Left ventricle myocardium inferior (tissue), 1 donor: ENCODE data around the gene SNRPE. TPM values are rescaled to one million over a fixed set of nuclear protein-coding genes. Genes with fewer than 3 reads are reported as not detected.

Source experiments
- DNase-seq: peaks from one replicate; pipeline ENCODE4 v3.0.0-alpha.2; 2020
- H3K27ac ChIP-seq: fragments of 200-600 bp; replicated peaks from 2 replicates; pipeline ENCODE4 v1.8.0; 2021
- H3K27me3 ChIP-seq: fragments of 200-600 bp; 2 replicates; pipeline ENCODE4 v1.8.0; 2021; ENCODE audit warnings: low read depth
- H3K36me3 ChIP-seq: fragments of 200-600 bp; 2 replicates; pipeline ENCODE4 v1.8.0; 2021
- H3K4me1 ChIP-seq: fragments of 200-600 bp; 2 replicates; pipeline ENCODE4 v1.8.0; 2021
- H3K4me3 ChIP-seq: fragments of 200-600 bp; 2 replicates; pipeline ENCODE4 v1.8.0; 2021; ENCODE audit warnings: mild to moderate bottlenecking, moderate library complexity
- H3K9me3 ChIP-seq: fragments of 200-600 bp; replicated peaks from 2 replicates; pipeline ENCODE4 v1.8.0; 2021
- intact Hi-C: fragments of 100-400 bp; cut with micrococcal nuclease; formaldehyde crosslinking; loops from one replicate; pipeline ENCODE4 v1.11.0; 2022
- long read RNA-seq: library from polyadenylated mRNA; unstranded; transcript quantifications from one replicate; pipeline ENCODE4 v2.0.0, GENCODE V29; 2021
- total RNA-seq: library from RNA; stranded (reverse); fragmentation: NEBNext Ultra II Directional; extraction: Animal tissue kit (Norgen Biotek cat#: 25700); gene quantifications from one replicate; pipeline ENCODE4 v1.2.1, GENCODE V29; 2021
- TF ChIP-seq, protein P1 (sequence below): fragments of 200-600 bp; IDR thresholded peaks from 2 replicates; pipeline ENCODE4 v1.8.0; 2021; ENCODE audit warnings: antibody characterized with exemption, mild to moderate bottlenecking, borderline replicate concordance
- donor health status: DM: no; HTN: yes; CAD: no; lungs with severe emphysema.

Gene SNRPE
- total RNA-seq, result 46.7 TPM
- long read RNA-seq, transcript SNRPE-202 (5 exons, 942 nt), result major isoform, 14 of 16 reads
- long read RNA-seq, partial matches to known transcripts, result 0 of 16 reads
- long read RNA-seq, other reads (novel, unspliced or antisense), result 1 of 16 reads

DNA sequence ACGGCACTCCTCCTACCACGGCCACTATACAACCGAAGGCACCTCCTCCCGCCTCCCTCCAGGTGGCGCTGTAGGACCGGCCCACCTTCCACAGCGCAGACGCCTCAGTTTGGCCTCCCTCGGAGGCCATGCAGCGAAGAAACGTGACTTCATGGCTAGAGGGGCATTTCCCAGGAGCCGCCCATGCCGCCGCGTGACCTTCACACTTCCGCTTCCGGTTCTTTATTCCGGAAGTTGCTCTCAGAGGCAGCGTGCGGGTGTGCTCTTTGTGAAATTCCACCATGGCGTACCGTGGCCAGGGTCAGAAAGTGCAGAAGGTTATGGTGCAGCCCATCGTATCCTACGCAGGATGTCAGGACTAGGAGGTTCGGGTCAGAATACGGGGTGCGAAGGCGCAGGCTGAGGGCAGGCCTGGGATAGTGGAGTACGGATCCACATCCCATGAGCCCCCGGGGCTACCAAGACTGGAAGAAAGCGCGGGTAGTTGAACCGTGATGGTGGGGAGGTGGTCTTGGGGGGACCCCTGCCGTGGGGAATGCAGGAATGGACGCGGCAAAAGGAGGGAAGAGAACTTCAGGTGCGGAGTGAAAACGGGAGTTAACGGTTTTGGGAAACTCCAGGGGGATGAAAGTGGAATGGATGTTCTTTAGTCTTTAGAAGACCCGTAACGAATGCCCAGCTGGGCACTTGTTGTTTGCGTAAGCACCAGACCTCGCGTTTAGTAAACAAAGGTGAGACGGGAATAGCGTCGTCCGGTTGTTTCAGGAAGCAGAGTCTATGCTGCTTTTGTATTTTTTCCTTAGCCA, at the start of gene SNRPE:
TSS of gene SNRPE (plus strand) at position 221 of the 806 bp plus-strand sequence. CDS start at position 282, 61 bp downstream.
- Histone ChIP-seq H3K9me3 (no peaks in the 10 kb centered on the region), H3K27me3 (no peaks in the 10 kb centered on the region), H3K4me1 (peaks cover 32% of the 10 kb centered on the region), H3K36me3 (peaks cover 35% of the 10 kb centered on the region), H3K4me3 (peak within 1 kb of the TSS; percentile 91), H3K27ac (peak within 1 kb of the TSS; percentile 77)
- intact Hi-C loops, result no loop called here
- peak; percentile 93 for DNase-seq
- TF ChIP-seq, protein P1, sequence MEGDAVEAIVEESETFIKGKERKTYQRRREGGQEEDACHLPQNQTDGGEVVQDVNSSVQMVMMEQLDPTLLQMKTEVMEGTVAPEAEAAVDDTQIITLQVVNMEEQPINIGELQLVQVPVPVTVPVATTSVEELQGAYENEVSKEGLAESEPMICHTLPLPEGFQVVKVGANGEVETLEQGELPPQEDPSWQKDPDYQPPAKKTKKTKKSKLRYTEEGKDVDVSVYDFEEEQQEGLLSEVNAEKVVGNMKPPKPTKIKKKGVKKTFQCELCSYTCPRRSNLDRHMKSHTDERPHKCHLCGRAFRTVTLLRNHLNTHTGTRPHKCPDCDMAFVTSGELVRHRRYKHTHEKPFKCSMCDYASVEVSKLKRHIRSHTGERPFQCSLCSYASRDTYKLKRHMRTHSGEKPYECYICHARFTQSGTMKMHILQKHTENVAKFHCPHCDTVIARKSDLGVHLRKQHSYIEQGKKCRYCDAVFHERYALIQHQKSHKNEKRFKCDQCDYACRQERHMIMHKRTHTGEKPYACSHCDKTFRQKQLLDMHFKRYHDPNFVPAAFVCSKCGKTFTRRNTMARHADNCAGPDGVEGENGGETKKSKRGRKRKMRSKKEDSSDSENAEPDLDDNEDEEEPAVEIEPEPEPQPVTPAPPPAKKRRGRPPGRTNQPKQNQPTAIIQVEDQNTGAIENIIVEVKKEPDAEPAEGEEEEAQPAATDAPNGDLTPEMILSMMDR, result peak; percentile 96

DNA sequence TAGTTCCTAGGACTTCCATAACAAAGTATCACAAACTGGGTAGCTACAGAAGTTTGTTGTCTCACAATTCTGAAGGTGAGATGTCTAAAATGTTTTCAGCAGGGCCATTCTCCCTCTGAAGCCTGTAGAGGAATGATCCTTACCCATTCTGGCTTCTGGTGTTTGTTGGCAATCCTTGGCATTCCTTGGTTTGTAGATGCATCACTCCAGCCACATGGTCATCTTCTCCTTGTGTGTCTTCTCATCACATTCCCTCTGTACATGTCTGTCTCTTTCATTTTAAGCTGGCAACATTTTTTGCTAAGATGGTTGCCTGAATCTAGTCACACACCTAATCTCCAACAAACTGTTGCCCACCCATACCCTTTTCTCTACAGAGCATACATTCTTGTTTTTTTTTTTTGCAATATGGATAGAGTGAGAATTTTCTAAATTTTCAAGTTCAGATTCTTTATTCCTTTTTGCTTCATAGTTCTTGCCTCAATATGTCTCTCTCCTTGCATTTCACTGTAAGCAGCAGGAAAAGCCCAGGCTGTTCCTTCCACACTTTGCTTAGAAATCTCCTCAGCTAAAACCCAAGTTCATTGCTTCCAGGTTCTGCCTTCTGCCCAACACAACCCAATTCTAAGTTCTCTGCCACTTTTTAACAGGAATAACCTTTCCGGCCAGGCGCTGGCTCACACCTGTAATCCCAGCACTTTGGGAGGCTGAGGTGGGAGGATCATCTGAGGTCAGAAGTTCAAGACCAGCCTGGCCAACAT, 47.6 kb upstream of the SNRPE start:
- H3K27me3 ChIP-seq, result no peaks in the 10 kb centered on the region
- H3K9me3 ChIP-seq, result no peaks in the 10 kb centered on the region
- DNase-seq, result no peak
- H3K36me3 ChIP-seq, result peaks cover 76% of the 10 kb centered on the region
- H3K4me3 ChIP-seq, result no peak overlapping the region
- H3K4me1 ChIP-seq, result no peaks in the 10 kb centered on the region
- no peak overlapping the region for H3K27ac ChIP-seq
- intact Hi-C loops, result no loop called here
- TF ChIP-seq, protein P1, result no peak

- Histone ChIP-seq H3K27me3 (no peaks in the 10 kb centered on the region), H3K9me3 (no peaks in the 10 kb centered on the region), H3K4me1 (peaks cover 6% of the 10 kb centered on the region), H3K27ac (no peak overlapping the region), H3K36me3 (peaks cover 90% of the 10 kb centered on the region), H3K4me3 (no peak overlapping the region)
- TF ChIP-seq, protein P1, result no peak
- intact Hi-C loops, result no loop called here
- no peak for DNase-seq
Measured at GRCh38 chr1:203818399-203818798, 43.0 kb upstream of the SNRPE start.

DNA sequence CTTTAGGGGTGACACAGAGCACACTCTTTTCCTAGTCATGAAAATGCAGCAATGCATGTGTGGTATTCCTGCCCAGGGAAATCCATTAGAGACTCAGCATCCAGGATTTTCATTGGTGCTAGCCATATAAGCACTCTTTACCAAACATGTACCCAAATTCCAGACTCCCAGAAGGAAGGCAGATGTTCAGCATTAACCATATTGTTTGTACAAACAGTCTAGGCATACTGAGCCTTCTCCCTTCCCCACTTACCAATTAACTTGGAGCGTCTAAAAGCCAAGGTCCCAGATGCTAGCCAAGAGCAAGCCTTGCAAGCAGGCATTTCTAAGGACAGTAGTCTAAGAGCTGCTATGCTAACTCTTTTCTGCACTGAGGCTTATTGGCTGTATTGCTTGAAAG, 38.1 kb upstream of the SNRPE start:
- no peak for DNase-seq
- no peak overlapping the region for H3K4me3 ChIP-seq
- no peaks in the 10 kb centered on the region for H3K9me3 ChIP-seq
- H3K4me1 ChIP-seq, result peaks cover 6% of the 10 kb centered on the region
- no peak overlapping the region for H3K27ac ChIP-seq
- H3K27me3 ChIP-seq, result no peaks in the 10 kb centered on the region
- peaks cover 81% of the 10 kb centered on the region for H3K36me3 ChIP-seq
- TF ChIP-seq, protein P1, result no peak
- intact Hi-C loops, result no loop called here

GRCh38 chr1:203826175-203826574, 35.2 kb upstream of the SNRPE start:
- H3K36me3 ChIP-seq, result peaks cover 81% of the 10 kb centered on the region
- TF ChIP-seq, protein P1, result no peak
- DNase-seq, result no peak
- H3K27ac ChIP-seq, result no peak overlapping the region
- H3K4me3 ChIP-seq, result no peak overlapping the region
- intact Hi-C loops, result no loop called here
- H3K4me1 ChIP-seq, result peaks cover 6% of the 10 kb centered on the region
- H3K27me3 ChIP-seq, result no peaks in the 10 kb centered on the region
- H3K9me3 ChIP-seq, result no peaks in the 10 kb centered on the region
